ENCODE results near the gene ID1.
"Not testable (repeated sequence)": the region's sequence is repeated elsewhere in the genome, so short reads cannot be mapped to it uniquely, and the experiment has no call there.

Gene ID1

GRCh38 chr20:31605902-31606803 lies 1.1 kb downstream of the ID1 start:
- TF ChIP-seq, protein P1, sequence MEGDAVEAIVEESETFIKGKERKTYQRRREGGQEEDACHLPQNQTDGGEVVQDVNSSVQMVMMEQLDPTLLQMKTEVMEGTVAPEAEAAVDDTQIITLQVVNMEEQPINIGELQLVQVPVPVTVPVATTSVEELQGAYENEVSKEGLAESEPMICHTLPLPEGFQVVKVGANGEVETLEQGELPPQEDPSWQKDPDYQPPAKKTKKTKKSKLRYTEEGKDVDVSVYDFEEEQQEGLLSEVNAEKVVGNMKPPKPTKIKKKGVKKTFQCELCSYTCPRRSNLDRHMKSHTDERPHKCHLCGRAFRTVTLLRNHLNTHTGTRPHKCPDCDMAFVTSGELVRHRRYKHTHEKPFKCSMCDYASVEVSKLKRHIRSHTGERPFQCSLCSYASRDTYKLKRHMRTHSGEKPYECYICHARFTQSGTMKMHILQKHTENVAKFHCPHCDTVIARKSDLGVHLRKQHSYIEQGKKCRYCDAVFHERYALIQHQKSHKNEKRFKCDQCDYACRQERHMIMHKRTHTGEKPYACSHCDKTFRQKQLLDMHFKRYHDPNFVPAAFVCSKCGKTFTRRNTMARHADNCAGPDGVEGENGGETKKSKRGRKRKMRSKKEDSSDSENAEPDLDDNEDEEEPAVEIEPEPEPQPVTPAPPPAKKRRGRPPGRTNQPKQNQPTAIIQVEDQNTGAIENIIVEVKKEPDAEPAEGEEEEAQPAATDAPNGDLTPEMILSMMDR (IDR thresholded peaks at IDR 0.05; ENCODE audit: control extremely low read depth, extremely low read depth, low read depth, missing control alignments) = no peak
- ChIA-PET POLR2A (interaction anchor here (1.3 to 1.8 kb wide), 2 partner anchors 33 to 43 kb away, joined by 3 to 7 read pairs; no protein-coding TSS in a partner anchor), CTCF (interaction anchor here (0.8 to 19.2 kb wide), 15 partner anchors 7 to 118 kb away, joined by 3 to 642 read pairs (median 5); partner anchors contain the start of gene BCL2L1)
- no peak for DNase-seq (ENCODE audit: extremely low spot score)

- no peak for DNase-seq (ENCODE audit: extremely low spot score)
- CTCF ChIA-PET = interaction anchor here (0.9 to 19.2 kb wide), 9 partner anchors 14 to 117 kb away, joined by 3 to 642 read pairs (median 4); no protein-coding TSS in a partner anchor
- POLR2A ChIA-PET = interaction anchor here (0.5 kb wide), 1 partner anchor 80 kb away, joined by 3 read pairs; no protein-coding TSS in a partner anchor
These were observed 1.9 kb downstream of the ID1 start for GRCh38 chr20:31606804-31607639.

GRCh38 chr20:31607640-31608250 lies 2.7 kb downstream of the ID1 start:
- ChIA-PET POLR2A (interaction anchor here (0.5 kb wide), 1 partner anchor 35 kb away, joined by 4 read pairs; no protein-coding TSS in a partner anchor), CTCF (interaction anchor here (0.9 to 19.2 kb wide), 9 partner anchors 13 to 117 kb away, joined by 3 to 642 read pairs (median 4); no protein-coding TSS in a partner anchor)
- DNase-seq (ENCODE audit: extremely low spot score) = no peak
- TF ChIP-seq, protein P1 (IDR thresholded peaks at IDR 0.05; ENCODE audit: control extremely low read depth, extremely low read depth, low read depth, missing control alignments) = no peak

More at GRCh38 chr20:31606804-31607639, 1.9 kb downstream of the ID1 start:
- TF ChIP-seq, protein P1 (IDR thresholded peaks at IDR 0.05; ENCODE audit: control extremely low read depth, extremely low read depth, low read depth, missing control alignments) = no peak

DNA sequence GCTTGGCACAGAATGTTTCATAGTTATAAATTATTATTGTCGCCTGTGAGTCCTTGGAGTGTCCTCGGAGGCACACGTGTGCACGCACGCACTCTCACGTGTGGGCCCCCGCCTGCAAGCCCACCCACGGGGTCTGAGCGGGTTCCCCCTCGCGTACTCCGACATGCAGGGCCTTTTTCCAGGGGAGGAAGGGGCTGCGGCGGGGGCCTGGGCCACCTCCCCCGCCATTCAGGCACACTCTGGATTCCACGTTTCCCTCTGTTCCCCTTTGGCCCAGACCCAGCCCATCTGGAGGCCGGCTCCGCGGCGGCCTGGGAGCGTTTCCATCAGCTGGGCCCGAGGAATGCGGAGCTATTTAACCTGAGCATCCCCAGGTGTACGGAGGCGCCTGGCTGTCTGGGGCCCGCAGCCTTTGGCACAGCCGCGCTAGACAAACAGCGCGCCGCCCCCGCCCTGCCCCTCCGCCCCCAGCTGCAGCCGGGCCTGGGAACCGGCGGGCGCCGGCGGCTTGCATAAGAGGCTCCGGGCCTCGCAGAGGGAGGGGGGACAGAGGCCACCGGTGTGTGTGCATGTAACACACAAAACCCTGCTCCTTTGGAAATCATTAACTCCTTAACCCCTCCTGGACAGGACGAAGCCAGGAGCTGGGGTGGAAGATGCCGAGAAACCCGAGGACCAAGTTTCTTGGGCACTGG lies 3.3 kb downstream of the ID1 start:
- no peak for DNase-seq (ENCODE audit: extremely low spot score)
- POLR2A ChIA-PET = interaction anchor here (0.5 kb wide), 1 partner anchor 36 kb away, joined by 4 read pairs; no protein-coding TSS in a partner anchor
- CTCF ChIA-PET = interaction anchor here (0.9 to 19.2 kb wide), 5 partner anchors 26 to 115 kb away, joined by 3 to 642 read pairs (median 7); no protein-coding TSS in a partner anchor
- TF ChIP-seq, protein P1 (IDR thresholded peaks at IDR 0.05; ENCODE audit: control extremely low read depth, extremely low read depth, low read depth, missing control alignments) = no peak

- CTCF ChIA-PET = interaction anchor here (0.7 to 19.2 kb wide), 55 partner anchors 8 to 211 kb away, joined by 3 to 642 read pairs (median 7); partner anchors contain the start of genes BCL2L1, COX4I2, HM13 and ID1
- POLR2A ChIA-PET = interaction anchor here (0.6 to 1.0 kb wide), 2 partner anchors 50 to 55 kb away, joined by 3 to 5 read pairs; no protein-coding TSS in a partner anchor
- not testable (repeated sequence) for DNase-seq (ENCODE audit: extremely low spot score)
These were observed 7.2 kb downstream of the ID1 start for GRCh38 chr20:31612271-31612640.

GRCh38 chr20:31615416-31615815 lies 10.3 kb downstream of the ID1 start:
- TF ChIP-seq, protein P1 (IDR thresholded peaks at IDR 0.05; ENCODE audit: control extremely low read depth, extremely low read depth, low read depth, missing control alignments) = no peak
- ChIA-PET POLR2A (no interaction called here), CTCF (interaction anchor here (4.9 to 19.2 kb wide), 3 partner anchors 11 to 58 kb away, joined by 20 to 642 read pairs (median 80); partner anchors contain the start of gene ID1)

More at GRCh38 chr20:31615416-31615815, 10.3 kb downstream of the ID1 start:
- no peak for DNase-seq (ENCODE audit: extremely low spot score)
